ENCODE results near the gene SCN2A.

The SCN2A gene

DNA sequence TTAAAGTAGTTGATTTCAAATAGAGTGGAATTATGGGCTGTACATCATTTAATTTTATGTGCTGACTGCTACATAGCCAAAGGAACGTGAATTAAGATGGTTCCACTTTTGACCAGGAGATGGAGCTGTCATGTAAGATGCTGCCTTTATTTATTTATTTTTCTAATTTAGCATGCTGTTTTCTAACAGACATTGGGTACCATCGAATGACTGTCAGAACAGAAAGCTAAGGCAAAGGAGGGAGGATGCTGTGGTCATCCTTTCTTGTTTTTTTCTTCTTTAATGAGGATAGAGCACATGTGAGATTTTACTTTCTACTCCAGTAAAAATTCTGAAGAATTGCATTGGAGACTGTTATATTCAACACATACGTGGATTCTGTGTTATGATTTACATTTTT lies at the start of gene SCN2A:
Gene SCN2A (plus strand): TSS at position 185 of the 400 bp plus-strand sequence. CDS start 56,410 bp downstream, outside the sequence.
- peak; percentile 75 for DNase-seq (ENCODE audit: low read depth)
- TF ChIP-seq, protein P1, sequence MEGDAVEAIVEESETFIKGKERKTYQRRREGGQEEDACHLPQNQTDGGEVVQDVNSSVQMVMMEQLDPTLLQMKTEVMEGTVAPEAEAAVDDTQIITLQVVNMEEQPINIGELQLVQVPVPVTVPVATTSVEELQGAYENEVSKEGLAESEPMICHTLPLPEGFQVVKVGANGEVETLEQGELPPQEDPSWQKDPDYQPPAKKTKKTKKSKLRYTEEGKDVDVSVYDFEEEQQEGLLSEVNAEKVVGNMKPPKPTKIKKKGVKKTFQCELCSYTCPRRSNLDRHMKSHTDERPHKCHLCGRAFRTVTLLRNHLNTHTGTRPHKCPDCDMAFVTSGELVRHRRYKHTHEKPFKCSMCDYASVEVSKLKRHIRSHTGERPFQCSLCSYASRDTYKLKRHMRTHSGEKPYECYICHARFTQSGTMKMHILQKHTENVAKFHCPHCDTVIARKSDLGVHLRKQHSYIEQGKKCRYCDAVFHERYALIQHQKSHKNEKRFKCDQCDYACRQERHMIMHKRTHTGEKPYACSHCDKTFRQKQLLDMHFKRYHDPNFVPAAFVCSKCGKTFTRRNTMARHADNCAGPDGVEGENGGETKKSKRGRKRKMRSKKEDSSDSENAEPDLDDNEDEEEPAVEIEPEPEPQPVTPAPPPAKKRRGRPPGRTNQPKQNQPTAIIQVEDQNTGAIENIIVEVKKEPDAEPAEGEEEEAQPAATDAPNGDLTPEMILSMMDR (IDR thresholded peaks at IDR 0.05; ENCODE audit: low read length, missing control alignments), result peak; percentile 64
- H3K4me3 ChIP-seq (replicated peaks; ENCODE audit: low read depth, low read length), result no peak within 1 kb of the TSS

DNA sequence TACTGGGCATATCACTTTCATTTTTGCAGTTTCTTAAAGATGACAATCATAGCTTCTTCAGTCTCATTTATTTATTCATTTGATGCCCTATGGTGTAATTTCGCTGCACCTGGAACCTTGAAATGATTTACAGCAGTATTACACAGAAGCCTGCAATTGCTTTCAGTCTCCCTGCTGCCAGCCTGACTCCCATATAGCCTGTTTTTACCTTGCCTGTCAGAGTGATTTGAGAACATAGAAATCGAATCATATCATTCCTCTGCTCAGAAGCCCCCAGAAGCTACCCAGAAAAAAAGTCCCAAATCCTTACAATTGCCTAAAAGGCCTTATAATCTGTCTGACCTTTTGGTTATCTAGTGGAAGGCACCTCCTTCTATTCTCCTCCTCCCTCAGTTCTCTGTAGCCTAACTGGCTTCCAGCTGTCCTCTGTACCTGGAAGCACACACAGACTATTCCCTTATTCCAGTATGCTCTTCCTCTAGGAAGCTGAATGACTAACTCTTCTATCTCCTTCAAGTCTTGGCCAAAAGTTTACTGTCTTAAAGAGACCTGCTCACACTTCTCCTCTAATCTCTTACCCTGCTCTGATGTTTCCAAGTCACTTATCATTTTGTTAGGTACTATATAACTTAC lies 48.0 kb upstream of the SCN2A start:
- DNase-seq (ENCODE audit: low read depth), result no peak
- TF ChIP-seq, protein P1 (IDR thresholded peaks at IDR 0.05; ENCODE audit: low read length, missing control alignments), result no peak
- no peak overlapping the region for H3K4me3 ChIP-seq (replicated peaks; ENCODE audit: low read depth, low read length)

DNA sequence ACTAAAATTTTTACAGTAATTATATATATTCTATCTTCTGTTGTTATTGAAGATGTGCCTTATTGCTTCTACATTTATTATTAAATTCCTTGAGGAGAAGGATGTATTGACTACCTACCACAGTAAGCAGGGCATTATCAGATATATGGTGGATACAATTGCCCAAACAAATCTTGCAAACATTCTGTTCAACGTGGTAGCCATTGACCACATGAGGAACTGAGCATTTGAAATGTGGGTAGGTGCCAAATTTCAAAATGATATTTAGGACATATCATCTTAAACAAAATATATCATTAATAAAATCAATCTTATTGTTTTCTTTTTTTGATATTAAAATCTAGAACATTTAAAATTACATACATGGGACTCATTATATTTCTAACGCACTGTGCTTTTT lies 46.5 kb upstream of the SCN2A start:
- no peak for DNase-seq (ENCODE audit: low read depth)
- TF ChIP-seq, protein P1 (IDR thresholded peaks at IDR 0.05; ENCODE audit: low read length, missing control alignments), result no peak
- H3K4me3 ChIP-seq (replicated peaks; ENCODE audit: low read depth, low read length), result no peak overlapping the region

DNA sequence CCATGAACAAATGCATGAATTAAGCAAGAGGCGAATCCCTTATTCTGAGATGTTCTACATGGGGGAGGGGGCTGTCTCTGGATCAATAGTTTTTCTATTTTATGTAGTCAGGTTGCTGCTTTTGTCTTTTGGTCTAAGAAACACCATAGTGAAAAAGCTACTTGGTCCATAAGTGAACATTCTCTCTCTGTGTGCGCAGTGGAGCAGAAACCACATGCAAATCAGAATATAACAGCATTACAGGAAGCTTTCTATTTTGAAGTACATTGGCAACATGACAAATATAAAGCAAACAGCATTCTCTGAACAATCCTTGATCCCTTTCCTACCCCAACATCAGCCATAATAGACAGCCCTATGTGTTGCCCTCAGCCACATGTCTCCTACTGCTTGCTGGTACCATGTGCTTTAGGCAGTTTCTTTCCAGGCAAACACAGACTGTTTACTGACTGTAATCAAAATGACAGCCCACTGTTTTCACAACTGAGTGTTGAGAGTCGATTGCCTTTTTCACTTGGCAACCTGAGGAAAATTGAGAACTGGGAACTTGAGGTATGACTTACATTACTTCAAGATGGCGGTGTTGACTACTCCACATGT lies 45.9 kb upstream of the SCN2A start:
- DNase-seq (ENCODE audit: low read depth), result no peak
- TF ChIP-seq, protein P1 (IDR thresholded peaks at IDR 0.05; ENCODE audit: low read length, missing control alignments), result no peak

DNA sequence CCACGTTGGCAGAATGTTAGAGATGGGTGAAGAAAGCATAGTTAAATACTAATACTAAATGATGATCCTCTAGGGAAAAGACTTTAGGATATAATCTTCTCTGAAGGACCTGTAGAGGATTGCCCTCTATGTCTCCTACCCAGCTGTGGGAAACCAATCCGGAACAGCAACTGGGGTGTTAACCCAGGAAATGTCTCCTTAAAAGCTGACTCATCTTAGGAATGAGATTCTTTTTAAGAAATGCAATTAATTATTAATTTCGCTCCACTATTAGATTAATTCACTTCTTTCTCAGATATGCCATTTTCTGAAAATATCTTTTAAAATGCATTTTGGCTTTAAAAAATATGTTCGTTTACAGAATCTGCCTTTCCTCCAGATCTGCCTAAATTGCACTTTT lies 42.8 kb upstream of the SCN2A start:
- DNase-seq (ENCODE audit: low read depth), result no peak
- TF ChIP-seq, protein P1 (IDR thresholded peaks at IDR 0.05; ENCODE audit: low read length, missing control alignments), result no peak
- H3K4me3 ChIP-seq (replicated peaks; ENCODE audit: low read depth, low read length), result no peak overlapping the region

More for the DNA sequence above, 45.9 kb upstream of the SCN2A start:
- H3K4me3 ChIP-seq (replicated peaks; ENCODE audit: low read depth, low read length), result no peak overlapping the region

DNA sequence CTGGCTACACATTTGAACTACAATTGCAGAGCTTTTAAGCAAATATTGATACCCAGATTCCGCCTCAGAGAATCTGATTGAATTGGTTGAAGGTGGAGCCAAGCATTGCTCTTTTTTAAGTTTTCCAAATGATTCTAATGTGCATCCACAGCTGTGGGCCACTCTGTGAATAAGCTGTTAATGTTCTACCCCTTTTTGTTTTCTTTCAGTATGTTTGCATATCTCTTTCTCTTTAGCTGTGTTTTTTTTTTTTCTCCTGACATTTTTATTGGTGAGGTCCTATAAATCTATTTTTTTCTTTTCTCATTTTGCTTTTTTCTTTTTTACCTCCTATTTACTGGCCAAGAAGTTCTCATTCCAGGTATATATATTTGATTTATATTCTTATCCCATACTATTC lies 41.9 kb upstream of the SCN2A start:
- no peak overlapping the region for H3K4me3 ChIP-seq (replicated peaks; ENCODE audit: low read depth, low read length)
- TF ChIP-seq, protein P1 (IDR thresholded peaks at IDR 0.05; ENCODE audit: low read length, missing control alignments), result no peak
- DNase-seq (ENCODE audit: low read depth), result no peak

DNA sequence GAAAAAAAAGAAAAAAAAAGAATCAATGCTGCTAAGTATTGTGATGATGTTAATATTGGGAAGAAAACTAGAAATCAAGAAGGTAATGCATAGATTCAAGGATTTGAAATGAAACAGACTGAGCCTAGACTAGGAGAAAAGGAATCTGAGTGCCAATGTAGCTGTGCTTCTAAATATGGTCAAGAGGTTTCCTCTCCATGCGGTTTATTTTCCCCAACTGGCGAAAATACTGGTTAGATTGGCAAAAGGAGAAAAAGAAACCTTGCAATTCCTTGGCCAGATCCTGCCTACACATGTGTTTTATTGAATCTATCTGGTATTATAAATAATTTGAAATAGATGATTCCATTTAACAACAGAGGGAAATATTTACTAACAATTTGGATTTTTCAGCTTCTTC lies 41.0 kb upstream of the SCN2A start:
- TF ChIP-seq, protein P1 (IDR thresholded peaks at IDR 0.05; ENCODE audit: low read length, missing control alignments), result no peak
- no peak for DNase-seq (ENCODE audit: low read depth)
- H3K4me3 ChIP-seq (replicated peaks; ENCODE audit: low read depth, low read length), result no peak overlapping the region

Data from fibroblast of pulmonary artery (primary cell).